Fibroblast of lung (primary cell): ENCODE results near the gene SFXN3. TPM values are rescaled to one million over a fixed set of nuclear protein-coding genes. Genes with fewer than 3 reads are reported as not detected.

Source experiments
- DNase-seq, 2 donors: peaks; one replicate each; pipeline versions ENCODE4 v3.0.0 to v3.0.0-alpha.2; 2010; ENCODE audit warnings: low read depth in 2 of 2
- H2AFZ ChIP-seq: 2 replicates; pipeline ENCODE4 v1.5.1; 2012; ENCODE audit warnings: low read length, control low read depth, inconsistent platforms
- H3K27ac ChIP-seq: 2 replicates; pipeline ENCODE4 v1.5.1; 2011; ENCODE audit warnings: low read length, control low read depth; ENCODE audit not compliant: insufficient read depth
- H3K27me3 ChIP-seq: 2 replicates; pipeline ENCODE4 v1.5.1; 2011; ENCODE audit warnings: mild to moderate bottlenecking, low read length; ENCODE audit not compliant: control insufficient read depth, insufficient read depth
- H3K36me3 ChIP-seq: 2 replicates; pipeline ENCODE4 v1.5.1; 2011; ENCODE audit warnings: low read length; ENCODE audit not compliant: control insufficient read depth, insufficient read depth
- H3K4me1 ChIP-seq: 2 replicates; pipeline ENCODE4 v1.5.1; 2011; ENCODE audit warnings: low read length; ENCODE audit not compliant: control insufficient read depth, insufficient read depth; ENCODE audit errors: extremely low read depth
- H3K4me2 ChIP-seq: 2 replicates; pipeline ENCODE4 v1.5.1; 2011; ENCODE audit warnings: low read length, control low read depth; ENCODE audit not compliant: insufficient read depth; ENCODE audit errors: extremely low read depth
- H3K4me3 ChIP-seq, 4 experiments: fragments of 200-600 bp in 1 of 4; sonication (generic) in 1 of 4; replicated peaks in 1 of 4; 2 replicates each; pipeline ENCODE4 v1.5.1; 2011 to 2016; ENCODE audit warnings: low read length in 4 of 4, low read depth in 3 of 4, mild to moderate bottlenecking in 3 of 4, control low read depth in 2 of 4, inconsistent platforms in 1 of 4, mixed read lengths in 1 of 4; ENCODE audit not compliant: insufficient read depth in 1 of 4; ENCODE audit errors: control extremely low read depth in 1 of 4
- H3K79me2 ChIP-seq: 2 replicates; pipeline ENCODE4 v1.5.1; 2012; ENCODE audit warnings: mild to moderate bottlenecking, low read length, inconsistent platforms; ENCODE audit not compliant: control insufficient read depth, insufficient read depth
- H3K9ac ChIP-seq: 2 replicates; pipeline ENCODE4 v1.5.1; 2011; ENCODE audit warnings: mild to moderate bottlenecking, low read length, control low read depth; ENCODE audit not compliant: insufficient read depth
- H3K9me3 ChIP-seq: 2 replicates; pipeline ENCODE4 v1.5.1; 2012; ENCODE audit warnings: low read depth, low read length; ENCODE audit not compliant: control insufficient read depth, insufficient read depth
- H4K20me1 ChIP-seq: 2 replicates; pipeline ENCODE4 v1.5.1; 2011; ENCODE audit warnings: low read length; ENCODE audit not compliant: control insufficient read depth, insufficient read depth; ENCODE audit errors: extremely low read depth
- CTCF ChIP-seq, 2 donors: IDR thresholded peaks in 1 of 2; conservative IDR thresholded peaks in 1 of 2; 1 replicate in 1 of 2; 2 replicates in 1 of 2; pipeline ENCODE4 v1.5.1; 2011 to 2012; ENCODE audit warnings: low read length in 2 of 2, control low read depth in 1 of 2, inconsistent platforms in 1 of 2, low read depth in 1 of 2, mild to moderate bottlenecking in 1 of 2
- EZH2 ChIP-seq: IDR thresholded peaks from 2 replicates; pipeline ENCODE4 v1.5.1; 2012; ENCODE audit warnings: low read length, control low read depth, mild to moderate bottlenecking; ENCODE audit errors: missing control alignments
- polyA plus RNA-seq, 2 donors: library from polyadenylated mRNA; depleted of rRNA in 1 of 2; stranded (reverse) in 1 of 2; unstranded in 1 of 2; fragments of >200 nt; gene quantifications; 2 replicates each; pipeline ENCODE4 v1.2.1, GENCODE V29; 2011 to 2012; ENCODE audit warnings: missing spikeins in 1 of 2
- total RNA-seq: library from RNA; depleted of rRNA; stranded (reverse); fragments of >200 nt; gene quantifications from 2 replicates; pipeline ENCODE4 v1.2.1, GENCODE V29; 2014

Gene SFXN3
- total and polyA plus RNA-seq, 2 donors (not counting 1 experiment from before 2014, with no cell fraction given): 55.0 to 79.3 TPM

- H2AFZ ChIP-seq: no peak overlapping the region
- H3K9me3 ChIP-seq: no peaks in the 10 kb centered on the region
- H3K36me3 ChIP-seq: peaks cover 24% of the 10 kb centered on the region
- peaks cover 8% of the 10 kb centered on the region for H3K4me1 ChIP-seq
- H3K27ac ChIP-seq: no peak overlapping the region
- no peaks in the 10 kb centered on the region for H3K27me3 ChIP-seq
- DNase-seq: no peak
- no peak overlapping the region for H3K9ac ChIP-seq
- H4K20me1 ChIP-seq: no peaks in the 10 kb centered on the region
- peaks cover 18% of the 10 kb centered on the region for H3K79me2 ChIP-seq
- no peak overlapping the region for H3K4me3 ChIP-seq
- no peak for TF ChIP-seq EZH2
- no peak for TF ChIP-seq CTCF (conservative IDR thresholded peaks at IDR 0.05 in 1 of 2, IDR thresholded peaks at IDR 0.05 in 1 of 2; ENCODE audit: low read depth in 1 of 2, low read length in 2 of 2)
- no peak overlapping the region for H3K4me2 ChIP-seq
Observed at GRCh38 chr10:101038484-101038883, 7.5 kb downstream of the SFXN3 start.

DNA sequence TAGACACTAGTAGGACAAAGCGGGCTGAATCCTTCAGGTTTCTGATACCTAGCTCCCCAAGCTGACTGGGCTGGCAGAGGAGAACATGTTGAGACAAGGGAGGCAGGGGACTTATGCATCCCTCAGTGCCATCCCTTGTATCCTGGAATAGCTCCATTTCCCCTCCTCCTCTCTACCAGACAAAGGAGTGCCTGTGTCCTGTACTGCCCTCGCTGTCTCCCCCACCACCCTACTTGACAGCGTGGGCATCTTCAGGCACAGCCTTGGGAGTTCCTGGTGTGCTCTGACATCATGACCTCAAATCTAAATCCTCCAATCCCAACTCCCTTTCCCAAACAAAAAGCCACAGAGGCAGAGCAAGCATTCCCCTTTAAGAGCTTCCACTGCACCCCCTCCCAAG lies 9.0 kb downstream of the SFXN3 start:
- no peaks in the 10 kb centered on the region for H3K9me3 ChIP-seq
- peaks cover 8% of the 10 kb centered on the region for H3K4me1 ChIP-seq
- peaks cover 5% of the 10 kb centered on the region for H3K79me2 ChIP-seq
- DNase-seq: no peak
- H4K20me1 ChIP-seq: no peaks in the 10 kb centered on the region
- no peak overlapping the region for H3K4me2 ChIP-seq
- H3K9ac ChIP-seq: no peak overlapping the region
- H2AFZ ChIP-seq: no peak overlapping the region
- no peak overlapping the region for H3K27ac ChIP-seq
- TF ChIP-seq CTCF (conservative IDR thresholded peaks at IDR 0.05 in 1 of 2, IDR thresholded peaks at IDR 0.05 in 1 of 2; ENCODE audit: low read depth in 1 of 2, low read length in 2 of 2): no peak
- TF ChIP-seq EZH2: no peak
- no peaks in the 10 kb centered on the region for H3K27me3 ChIP-seq
- peaks cover 23% of the 10 kb centered on the region for H3K36me3 ChIP-seq
- no peak overlapping the region for H3K4me3 ChIP-seq

DNA sequence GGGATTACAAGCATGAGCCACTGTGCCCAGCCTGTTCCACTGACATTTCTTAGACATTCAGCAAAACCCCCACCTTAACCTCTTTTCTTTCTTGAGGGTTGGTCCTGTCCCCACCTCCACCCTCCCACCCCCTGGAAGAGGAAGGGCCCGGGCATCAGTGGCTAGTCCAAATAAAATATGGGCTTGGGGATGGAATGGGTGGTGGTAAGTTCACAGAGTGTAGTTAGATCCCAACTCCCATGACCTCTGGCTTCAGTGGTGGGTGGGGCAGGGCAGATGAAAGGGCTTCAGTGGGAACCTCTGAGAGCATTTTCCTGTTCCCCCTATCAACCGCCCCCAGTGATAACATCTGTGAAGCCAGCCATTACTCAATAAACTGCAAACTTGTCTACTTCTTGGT lies 9.8 kb downstream of the SFXN3 start:
- H4K20me1 ChIP-seq: no peaks in the 10 kb centered on the region
- no peak overlapping the region for H3K9ac ChIP-seq
- H3K79me2 ChIP-seq: no peaks in the 10 kb centered on the region
- no peak overlapping the region for H3K27ac ChIP-seq
- no peak for TF ChIP-seq CTCF (conservative IDR thresholded peaks at IDR 0.05 in 1 of 2, IDR thresholded peaks at IDR 0.05 in 1 of 2; ENCODE audit: low read depth in 1 of 2, low read length in 2 of 2)
- TF ChIP-seq EZH2: no peak
- H3K9me3 ChIP-seq: no peaks in the 10 kb centered on the region
- no peaks in the 10 kb centered on the region for H3K27me3 ChIP-seq
- peaks cover 17% of the 10 kb centered on the region for H3K36me3 ChIP-seq
- no peak overlapping the region for H2AFZ ChIP-seq
- DNase-seq: no peak
- no peak overlapping the region for H3K4me2 ChIP-seq
- H3K4me3 ChIP-seq: no peak overlapping the region
- H3K4me1 ChIP-seq: peaks cover 8% of the 10 kb centered on the region
